ENCODE results near the gene LCE3D. TPM values are rescaled to one million over a fixed set of nuclear protein-coding genes. Genes with fewer than 3 reads are reported as not detected.
"Not testable (repeated sequence)": the region's sequence is repeated elsewhere in the genome, so short reads cannot be mapped to it uniquely, and the experiment has no call there.

Gene LCE3D, protein sequence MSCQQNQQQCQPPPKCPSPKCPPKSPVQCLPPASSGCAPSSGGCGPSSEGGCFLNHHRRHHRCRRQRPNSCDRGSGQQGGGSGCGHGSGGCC
- not detected for total RNA-seq

DNA sequence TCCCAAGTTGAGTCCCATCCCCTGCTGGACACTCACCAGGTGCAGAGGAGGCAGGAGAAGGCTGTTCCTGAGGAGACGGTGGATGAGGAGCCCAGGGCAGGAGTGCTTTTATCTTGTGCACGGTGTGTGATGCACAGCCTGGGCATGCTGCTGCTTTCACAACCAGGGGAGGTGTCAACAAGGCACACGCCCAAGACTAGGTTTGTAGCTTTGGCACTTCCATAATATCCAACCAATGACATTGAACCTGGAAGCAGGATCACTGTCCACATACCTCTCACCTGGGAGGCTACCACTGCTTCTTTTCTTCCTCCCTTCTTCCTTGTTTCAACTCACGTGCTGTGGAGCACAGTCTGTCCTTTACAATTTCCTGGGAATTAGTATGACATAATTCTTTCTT lies at the start of gene LCE3D:
LCE3D (minus strand) TSS at position 84 of the 400 bp plus-strand sequence. CDS start 580 bp downstream, outside the sequence.
- peaks cover 1% of the 10 kb centered on the region for H3K27me3 ChIP-seq (ENCODE audit: insufficient read depth, low read length)
- H3K4me3 ChIP-seq (ENCODE audit: low read length) = no peak within 1 kb of the TSS
- no peaks in the 10 kb centered on the region for H3K4me1 ChIP-seq (ENCODE audit: insufficient read depth, low read length)
- H3K9me3 ChIP-seq (ENCODE audit: low read depth, low read length) = no peaks in the 10 kb centered on the region

- H3K4me3 ChIP-seq (ENCODE audit: low read length) = no peak overlapping the region
- H3K9me3 ChIP-seq (ENCODE audit: low read depth, low read length) = no peaks in the 10 kb centered on the region
- H3K4me1 ChIP-seq (ENCODE audit: insufficient read depth, low read length) = no peaks in the 10 kb centered on the region
- no peaks in the 10 kb centered on the region for H3K27me3 ChIP-seq (ENCODE audit: insufficient read depth, low read length)
These were observed 46.4 kb upstream of the LCE3D start for GRCh38 chr1:152626744-152627143.

- H3K4me1 ChIP-seq (ENCODE audit: insufficient read depth, low read length) = no peaks in the 10 kb centered on the region
- no peak overlapping the region for H3K4me3 ChIP-seq (ENCODE audit: low read length)
- H3K27me3 ChIP-seq (ENCODE audit: insufficient read depth, low read length) = no peaks in the 10 kb centered on the region
- H3K9me3 ChIP-seq (ENCODE audit: low read depth, low read length) = peaks cover 7% of the 10 kb centered on the region
These were observed 43.0 kb upstream of the LCE3D start for GRCh38 chr1:152623203-152623844.

DNA sequence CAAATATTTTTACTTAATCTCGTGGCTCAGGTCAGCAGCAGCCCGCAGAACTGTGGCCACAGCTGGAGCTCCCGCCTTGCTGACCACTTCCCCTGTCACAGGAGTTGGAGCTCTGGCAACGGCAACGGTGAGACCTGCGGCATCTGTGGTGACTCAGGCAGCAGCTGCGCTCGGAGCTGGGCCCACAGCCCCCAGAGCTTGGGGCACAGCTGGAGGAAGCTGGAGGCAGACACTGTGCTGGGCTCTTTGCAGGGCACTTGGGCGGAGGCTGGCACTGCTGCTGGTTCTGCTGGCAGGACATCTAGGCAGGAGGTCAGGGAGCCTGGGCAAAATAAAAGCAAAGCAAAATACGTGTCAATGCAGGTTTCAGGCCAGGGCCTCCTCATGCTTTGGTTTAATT lies 42.5 kb upstream of the LCE3D start, which contains the start of gene LCE3A:
LCE3A (minus strand) TSS at position 301 of the 400 bp plus-strand sequence; CDS start at position 301, 0 bp downstream.
- Histone ChIP-seq H3K9me3 (ENCODE audit: low read depth, low read length) (peaks cover 7% of the 10 kb centered on the region), H3K4me3 (ENCODE audit: low read length) (no peak within 1 kb of the TSS), H3K27me3 (ENCODE audit: insufficient read depth, low read length) (no peaks in the 10 kb centered on the region), H3K4me1 (ENCODE audit: insufficient read depth, low read length) (no peaks in the 10 kb centered on the region)

- peaks cover 7% of the 10 kb centered on the region for H3K9me3 ChIP-seq (ENCODE audit: low read depth, low read length)
These were observed 41.7 kb upstream of the LCE3D start for GRCh38 chr1:152621993-152622392.

DNA sequence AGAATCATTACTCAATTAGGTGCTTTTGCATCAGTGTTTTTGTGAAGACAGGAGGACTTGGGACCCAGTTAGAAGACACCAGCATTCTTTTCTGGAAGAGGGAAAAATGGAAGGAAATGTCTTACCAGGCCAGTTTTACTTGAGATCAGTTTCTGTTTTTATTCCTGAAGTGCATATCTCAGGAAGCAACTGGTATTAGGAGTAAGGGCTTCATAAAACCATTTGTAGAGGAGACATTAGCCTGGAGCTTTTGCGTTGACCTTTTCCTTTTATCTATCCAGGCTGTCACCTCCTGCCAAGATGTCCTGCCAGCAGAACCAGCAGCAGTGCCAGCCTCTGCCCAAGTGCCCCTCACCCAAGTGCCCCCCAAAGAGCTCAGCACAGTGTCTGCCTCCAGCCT lies 33.2 kb upstream of the LCE3D start, which contains the start of gene LCE3B:
LCE3B (plus strand) TSS at position 301 of the 400 bp plus-strand sequence; CDS start at position 301, 0 bp downstream.
- H3K9me3 ChIP-seq (ENCODE audit: low read depth, low read length) = no peaks in the 10 kb centered on the region
- H3K4me3 ChIP-seq (ENCODE audit: low read length) = no peak within 1 kb of the TSS
- H3K4me1 ChIP-seq (ENCODE audit: insufficient read depth, low read length) = no peaks in the 10 kb centered on the region
- no peaks in the 10 kb centered on the region for H3K27me3 ChIP-seq (ENCODE audit: insufficient read depth, low read length)

More at GRCh38 chr1:152621993-152622392, 41.7 kb upstream of the LCE3D start:
- H3K4me1 ChIP-seq (ENCODE audit: insufficient read depth, low read length) = no peaks in the 10 kb centered on the region
- H3K4me3 ChIP-seq (ENCODE audit: low read length) = no peak overlapping the region
- H3K27me3 ChIP-seq (ENCODE audit: insufficient read depth, low read length) = no peaks in the 10 kb centered on the region

DNA sequence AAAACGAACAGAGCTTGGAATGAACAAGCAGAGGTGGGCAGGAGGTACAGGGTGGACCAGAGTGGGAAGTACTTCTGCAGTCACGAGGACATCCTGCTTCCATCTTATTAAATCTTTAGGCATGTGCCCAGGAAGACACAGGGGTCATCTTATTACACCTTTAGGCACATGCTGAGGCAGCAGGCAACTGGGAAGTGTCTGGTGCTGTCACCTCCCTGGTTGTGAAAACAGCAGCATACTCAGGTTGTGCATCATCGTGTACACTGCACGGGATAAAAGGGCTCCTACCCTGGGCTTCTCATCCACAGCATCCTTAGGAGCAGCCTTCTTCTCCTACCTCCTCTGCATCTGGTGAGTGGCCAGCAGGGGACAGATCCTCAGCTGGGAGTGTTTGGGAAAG lies 19.6 kb upstream of the LCE3D start, which contains the start of gene LCE3C:
LCE3C (plus strand) TSS at position 301 of the 400 bp plus-strand sequence. CDS start 498 bp downstream, outside the sequence.
- H3K4me3 ChIP-seq (ENCODE audit: low read length) = no peak within 1 kb of the TSS
- no peaks in the 10 kb centered on the region for H3K4me1 ChIP-seq (ENCODE audit: insufficient read depth, low read length)
- peaks cover 6% of the 10 kb centered on the region for H3K9me3 ChIP-seq (ENCODE audit: low read depth, low read length)
- H3K27me3 ChIP-seq (ENCODE audit: insufficient read depth, low read length) = no peaks in the 10 kb centered on the region

DNA sequence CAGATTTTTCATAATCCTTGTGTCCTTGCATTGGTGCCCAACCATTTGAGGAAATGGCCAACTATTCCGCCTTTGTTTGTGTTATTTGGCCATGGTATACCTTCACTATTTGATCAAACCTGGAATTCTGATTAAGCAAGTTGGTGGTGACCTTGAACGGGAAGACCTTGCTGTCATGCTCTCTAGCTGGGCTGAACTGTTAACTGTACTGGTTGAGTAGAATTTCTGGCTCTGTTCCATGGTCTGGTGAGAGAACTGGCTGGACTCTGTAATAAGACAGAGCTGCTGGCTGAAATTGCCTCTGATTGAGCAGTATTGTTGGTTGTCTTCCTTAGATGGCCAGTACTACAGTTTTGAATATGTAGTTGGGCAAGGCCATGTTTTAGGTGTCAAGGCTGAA lies 16.7 kb upstream of the LCE3D start:
- no peak overlapping the region for H3K4me3 ChIP-seq (ENCODE audit: low read length)
- no peaks in the 10 kb centered on the region for H3K4me1 ChIP-seq (ENCODE audit: insufficient read depth, low read length)
- H3K9me3 ChIP-seq (ENCODE audit: low read depth, low read length) = peaks cover 11% of the 10 kb centered on the region
- H3K27me3 ChIP-seq (ENCODE audit: insufficient read depth, low read length) = no peaks in the 10 kb centered on the region

DNA sequence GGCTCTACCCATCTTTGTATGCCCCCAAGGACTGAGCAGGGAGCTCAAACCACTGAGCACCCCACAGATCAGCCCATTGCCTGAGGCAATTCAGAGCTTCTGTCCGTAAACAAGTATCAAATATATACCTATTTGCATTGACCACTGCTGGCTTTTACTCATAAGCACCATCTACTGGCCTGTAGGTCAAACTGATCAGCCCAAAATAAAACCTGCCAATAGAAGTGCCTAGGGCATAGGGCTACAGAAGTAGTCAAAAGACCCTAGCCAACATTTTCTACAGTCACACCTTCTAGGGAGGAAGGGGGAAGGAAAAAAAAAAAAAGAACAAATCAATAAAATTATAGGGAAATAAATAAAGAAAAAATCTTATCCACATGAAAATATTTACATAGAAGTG lies 5.3 kb upstream of the LCE3D start:
- no peaks in the 10 kb centered on the region for H3K9me3 ChIP-seq (ENCODE audit: low read depth, low read length)

DNA sequence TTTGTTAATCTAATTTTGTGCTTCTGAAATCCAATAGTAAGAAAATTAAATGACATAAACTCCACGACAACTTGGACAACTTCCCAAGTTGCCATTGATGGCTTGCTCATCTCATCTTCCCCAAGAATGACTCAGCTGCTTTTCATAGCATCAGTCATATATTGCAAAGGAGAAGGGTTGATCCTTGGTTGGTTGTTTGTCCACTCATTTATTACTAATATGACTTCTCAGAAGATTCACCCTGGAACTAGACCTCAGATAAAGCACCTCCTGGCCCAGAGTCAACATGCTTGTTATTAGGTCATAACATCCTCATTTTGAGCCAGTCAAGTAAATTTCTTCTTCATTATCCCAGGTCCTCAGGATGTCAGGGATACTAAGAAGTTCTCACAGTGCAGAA lies 2.3 kb upstream of the LCE3D start:
- H3K4me1 ChIP-seq (ENCODE audit: insufficient read depth, low read length) = no peaks in the 10 kb centered on the region
- peaks cover 4% of the 10 kb centered on the region for H3K27me3 ChIP-seq (ENCODE audit: insufficient read depth, low read length)
- no peak overlapping the region for H3K4me3 ChIP-seq (ENCODE audit: low read length)
- no peaks in the 10 kb centered on the region for H3K9me3 ChIP-seq (ENCODE audit: low read depth, low read length)

More for the DNA sequence above, 5.3 kb upstream of the LCE3D start:
- Histone ChIP-seq H3K4me3 (ENCODE audit: low read length) (no peak overlapping the region), H3K4me1 (ENCODE audit: insufficient read depth, low read length) (no peaks in the 10 kb centered on the region), H3K27me3 (ENCODE audit: insufficient read depth, low read length) (peaks cover 4% of the 10 kb centered on the region)

GRCh38 chr1:152579526-152579925 lies 790 bp downstream of the LCE3D start:
- not testable (repeated sequence) for H3K4me3 ChIP-seq (ENCODE audit: low read length); H3K9me3 ChIP-seq (ENCODE audit: low read depth, low read length); H3K4me1 ChIP-seq (ENCODE audit: insufficient read depth, low read length); H3K27me3 ChIP-seq (ENCODE audit: insufficient read depth, low read length)

DNA sequence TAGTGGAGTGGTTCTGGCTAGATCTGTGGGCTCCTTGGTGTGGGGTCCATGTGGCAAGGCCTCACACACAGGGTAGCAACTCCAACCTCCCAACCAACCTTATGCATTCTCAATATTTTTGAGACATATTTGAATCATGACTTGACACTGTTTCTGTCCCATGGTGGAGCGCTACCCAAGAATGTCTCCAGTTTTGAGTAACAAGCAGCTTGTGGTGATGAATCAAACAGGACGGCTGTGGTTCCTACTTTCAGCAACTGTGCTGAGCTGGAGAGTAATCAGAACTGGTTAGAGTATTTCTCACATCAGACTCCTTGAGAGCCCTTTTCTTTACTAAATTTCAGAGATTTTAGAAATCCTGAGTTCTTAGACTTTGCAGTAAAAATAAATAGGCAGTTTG lies 3.1 kb downstream of the LCE3D start:
- Histone ChIP-seq H3K27me3 (ENCODE audit: insufficient read depth, low read length) (no peaks in the 10 kb centered on the region), H3K4me1 (ENCODE audit: insufficient read depth, low read length) (no peaks in the 10 kb centered on the region), H3K9me3 (ENCODE audit: low read depth, low read length) (no peaks in the 10 kb centered on the region), H3K4me3 (ENCODE audit: low read length) (no peak overlapping the region)

DNA sequence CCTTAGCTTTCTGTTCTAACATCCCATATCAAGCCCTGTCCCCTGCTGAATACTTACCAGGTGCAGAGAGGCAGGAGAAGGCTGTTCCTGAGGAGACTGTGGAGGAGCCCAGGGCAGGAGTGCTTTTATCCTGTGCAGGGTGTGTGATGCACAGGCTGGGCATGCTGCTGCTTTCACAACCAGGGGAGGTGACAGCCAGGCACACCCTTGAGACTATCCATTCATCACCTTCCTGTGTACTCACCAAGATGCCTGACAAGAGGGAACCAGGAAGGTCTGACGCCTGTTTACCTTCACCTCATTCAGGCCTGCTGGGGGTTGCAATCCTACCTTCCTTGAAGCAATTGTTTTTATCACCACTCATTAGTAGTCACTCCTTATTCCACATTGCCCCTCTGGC lies 13.6 kb downstream of the LCE3D start, which contains the start of gene LCE3E:
LCE3E (minus strand) TSS at position 100 of the 400 bp plus-strand sequence. CDS start 572 bp downstream, outside the sequence.
- no peak within 1 kb of the TSS for H3K4me3 ChIP-seq (ENCODE audit: low read length)
- H3K4me1 ChIP-seq (ENCODE audit: insufficient read depth, low read length) = no peaks in the 10 kb centered on the region
- peaks cover 1% of the 10 kb centered on the region for H3K27me3 ChIP-seq (ENCODE audit: insufficient read depth, low read length)
- peaks cover 15% of the 10 kb centered on the region for H3K9me3 ChIP-seq (ENCODE audit: low read depth, low read length)

DNA sequence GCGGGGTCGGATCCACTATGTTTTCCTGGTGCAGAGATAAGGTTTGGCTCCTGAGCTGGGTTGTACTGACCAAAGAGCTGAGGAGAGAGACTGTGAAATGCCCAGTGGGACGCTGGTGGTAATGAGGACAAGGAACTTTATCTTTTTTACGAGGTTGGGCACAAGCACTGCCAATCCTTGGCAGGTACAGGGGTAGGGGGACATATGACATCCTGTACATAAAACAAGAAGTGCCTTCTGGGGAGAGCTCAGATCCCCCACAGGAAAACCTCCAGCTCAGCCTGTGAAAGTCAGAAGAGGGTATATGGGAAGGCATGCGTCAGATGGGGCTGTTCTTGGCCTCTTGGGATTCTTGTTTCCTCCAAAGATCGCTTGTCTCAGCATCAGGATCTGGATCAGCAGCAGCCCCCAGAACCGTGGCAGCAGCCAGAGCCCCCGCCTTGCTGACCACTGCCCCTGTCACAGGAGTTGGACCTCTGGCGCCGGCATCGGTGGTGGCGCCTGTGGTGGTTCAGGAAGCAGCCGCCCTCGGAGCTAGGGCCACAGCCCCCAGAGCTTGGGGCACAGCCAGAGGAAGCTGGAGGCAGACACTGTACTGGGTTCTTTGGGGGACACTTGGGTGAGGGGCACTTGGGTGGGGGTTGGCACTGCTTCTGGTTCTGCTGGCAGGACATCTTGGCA lies 14.6 kb downstream of the LCE3D start:
- peaks cover 15% of the 10 kb centered on the region for H3K9me3 ChIP-seq (ENCODE audit: low read depth, low read length)
- H3K4me3 ChIP-seq (ENCODE audit: low read length) = no peak overlapping the region
- H3K4me1 ChIP-seq (ENCODE audit: insufficient read depth, low read length) = no peaks in the 10 kb centered on the region
- H3K27me3 ChIP-seq (ENCODE audit: insufficient read depth, low read length) = no peaks in the 10 kb centered on the region

- peaks cover 11% of the 10 kb centered on the region for H3K9me3 ChIP-seq (ENCODE audit: low read depth, low read length)
- H3K27me3 ChIP-seq (ENCODE audit: insufficient read depth, low read length) = no peaks in the 10 kb centered on the region
- no peaks in the 10 kb centered on the region for H3K4me1 ChIP-seq (ENCODE audit: insufficient read depth, low read length)
- H3K4me3 ChIP-seq (ENCODE audit: low read length) = no peak overlapping the region
These were observed 15.2 kb downstream of the LCE3D start for GRCh38 chr1:152565115-152565514.
